ENCODE data around the gene ZFPM1. TPM values are rescaled to one million over a fixed set of nuclear protein-coding genes. Genes with fewer than 3 reads are reported as not detected.

The ZFPM1 gene
- total RNA-seq, 1 donor from 2014 or later = 0.64 TPM

GRCh38 chr16:88497561-88498462 is 44.7 kb downstream of the ZFPM1 start:
- no peak for DNase-seq (ENCODE audit: low read depth in 2 of 2)

GRCh38 chr16:88498576-88499208 is 45.6 kb downstream of the ZFPM1 start:
- DNase-seq (ENCODE audit: low read depth in 2 of 2) = no peak

- no peak for DNase-seq (ENCODE audit: low read depth in 2 of 2)
Observed at GRCh38 chr16:88499292-88499691, 46.2 kb downstream of the ZFPM1 start.

GRCh38 chr16:88499836-88500251 is 46.8 kb downstream of the ZFPM1 start:
- DNase-seq (ENCODE audit: low read depth in 2 of 2) = peak; percentile 15 to 49

- DNase-seq (ENCODE audit: low read depth in 2 of 2) = no peak
Observed at GRCh38 chr16:88500255-88500661, 47.2 kb downstream of the ZFPM1 start.

- DNase-seq (ENCODE audit: low read depth in 2 of 2) = no peak
Observed at GRCh38 chr16:88502371-88502770, 49.3 kb downstream of the ZFPM1 start.

- no peak for DNase-seq (ENCODE audit: low read depth in 2 of 2)
Observed at GRCh38 chr16:88502776-88503280, 49.7 kb downstream of the ZFPM1 start.

- DNase-seq (ENCODE audit: low read depth in 2 of 2) = peak in 1 of 2 donors; percentile 48
Observed at GRCh38 chr16:88503374-88503770, 50.3 kb downstream of the ZFPM1 start.

- no peak for DNase-seq (ENCODE audit: low read depth in 2 of 2)
Observed at GRCh38 chr16:88503771-88504488, 50.9 kb downstream of the ZFPM1 start.

- DNase-seq (ENCODE audit: low read depth in 2 of 2) = no peak
Observed at GRCh38 chr16:88504489-88505404, 51.7 kb downstream of the ZFPM1 start.

GRCh38 chr16:88505405-88506082 is 52.5 kb downstream of the ZFPM1 start:
- peak in 1 of 2 donors; percentile 36 for DNase-seq (ENCODE audit: low read depth in 2 of 2)

- DNase-seq (ENCODE audit: low read depth in 2 of 2) = no peak
Observed at GRCh38 chr16:88506723-88507122, 53.6 kb downstream of the ZFPM1 start.

GRCh38 chr16:88507231-88507743 is 54.2 kb downstream of the ZFPM1 start:
- DNase-seq (ENCODE audit: low read depth in 2 of 2) = no peak

GRCh38 chr16:88508376-88508867 is 55.3 kb downstream of the ZFPM1 start:
- DNase-seq (ENCODE audit: low read depth in 2 of 2) = no peak

- DNase-seq (ENCODE audit: low read depth in 2 of 2) = no peak
Observed at GRCh38 chr16:88508868-88509748, 56.0 kb downstream of the ZFPM1 start.

GRCh38 chr16:88509749-88510069 is 56.6 kb downstream of the ZFPM1 start:
- no peak for DNase-seq (ENCODE audit: low read depth in 2 of 2)

- DNase-seq (ENCODE audit: low read depth in 2 of 2) = no peak
Observed at GRCh38 chr16:88510091-88510994, 57.3 kb downstream of the ZFPM1 start.

- DNase-seq (ENCODE audit: low read depth in 2 of 2) = no peak
Observed at GRCh38 chr16:88511060-88511459, 58.0 kb downstream of the ZFPM1 start.

Data from dermis microvascular lymphatic vessel endothelial cell (primary cell).